ENCODE data around the gene NXPH2.

Gene NXPH2

GRCh38 chr2:138779781-138780445 is at the start of gene NXPH2:
TSS of gene NXPH2 (minus strand) at chr2:138780390. CDS start at chr2:138780241, 149 bp downstream.
- DNase-seq: no peak

GRCh38 chr2:138829326-138829919 is 49.2 kb upstream of the NXPH2 start:
- DNase-seq: peak; percentile 73

DNA sequence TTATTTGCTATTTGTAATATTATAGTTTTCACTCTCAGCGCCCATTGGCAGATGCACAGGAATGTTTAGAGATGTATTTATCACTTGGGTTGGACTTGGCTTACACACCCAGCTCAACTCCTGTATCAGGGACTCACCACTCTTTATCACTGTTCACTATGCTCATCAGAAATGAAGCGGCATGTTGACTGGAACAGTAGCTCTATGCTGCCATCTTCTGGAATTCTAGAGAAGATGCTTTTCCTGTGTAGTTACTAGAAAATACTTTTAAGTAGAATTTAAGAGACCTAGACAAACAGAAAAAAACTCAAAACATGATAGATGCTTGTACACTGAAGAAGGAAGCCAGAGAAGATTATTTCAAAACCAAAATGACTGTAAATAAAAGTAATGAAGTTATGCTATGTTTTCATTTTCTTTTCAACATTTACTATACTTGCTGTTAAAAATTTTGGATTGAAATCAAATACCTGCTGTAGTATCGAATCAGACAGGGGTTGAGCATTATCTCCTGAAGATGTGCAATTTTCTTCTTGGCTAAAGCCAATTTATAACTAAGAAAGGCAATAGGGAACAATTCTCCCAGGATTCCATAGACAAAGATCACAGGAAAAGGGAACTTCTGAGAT is 47.4 kb upstream of the NXPH2 start:
- DNase-seq: peak; percentile 87

DNA sequence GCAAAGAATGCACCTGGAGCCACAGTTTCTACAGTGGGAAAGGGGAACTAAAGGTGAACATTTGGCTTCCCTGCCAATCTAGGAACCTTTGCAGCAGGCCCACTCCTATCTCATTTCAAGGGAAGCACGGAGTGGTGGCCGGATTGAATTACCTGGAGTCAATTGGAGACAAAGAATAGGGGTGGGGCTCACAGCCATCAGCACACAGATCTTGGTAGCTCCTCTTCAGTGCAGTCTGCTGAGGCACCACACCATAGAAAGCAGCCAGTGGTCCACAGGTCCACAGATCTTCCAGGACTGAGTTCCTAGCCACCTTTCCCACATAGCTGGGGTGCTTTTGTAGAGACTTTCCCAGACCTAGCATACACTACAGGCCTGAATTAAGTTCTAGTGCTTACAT is 43.5 kb upstream of the NXPH2 start:
- no peak for DNase-seq

DNA sequence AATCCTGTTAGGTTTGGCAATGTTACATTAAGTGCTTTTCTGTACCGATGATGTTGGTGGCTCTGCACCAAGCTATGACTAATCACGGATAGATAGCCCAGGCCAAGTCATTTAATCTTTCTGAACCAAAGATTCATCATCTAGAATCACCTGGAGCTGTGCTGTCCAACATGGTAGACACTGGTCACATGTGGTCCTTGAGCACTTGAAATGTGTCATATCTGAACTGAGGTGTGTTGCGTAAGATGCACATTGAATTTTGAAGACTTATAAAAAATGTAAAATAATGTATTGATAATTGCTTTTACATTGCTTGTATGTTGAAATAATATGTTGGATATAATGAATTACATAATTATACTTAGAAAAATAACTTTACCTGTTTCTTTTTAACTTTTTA is 39.8 kb upstream of the NXPH2 start:
- DNase-seq: no peak

- DNase-seq: peak; percentile 87
Measured at GRCh38 chr2:138818556-138818955, 38.4 kb upstream of the NXPH2 start.

GRCh38 chr2:138814123-138814898 is 34.1 kb upstream of the NXPH2 start:
- DNase-seq: no peak

GRCh38 chr2:138811431-138811830 is 31.2 kb upstream of the NXPH2 start:
- DNase-seq: no peak

DNA sequence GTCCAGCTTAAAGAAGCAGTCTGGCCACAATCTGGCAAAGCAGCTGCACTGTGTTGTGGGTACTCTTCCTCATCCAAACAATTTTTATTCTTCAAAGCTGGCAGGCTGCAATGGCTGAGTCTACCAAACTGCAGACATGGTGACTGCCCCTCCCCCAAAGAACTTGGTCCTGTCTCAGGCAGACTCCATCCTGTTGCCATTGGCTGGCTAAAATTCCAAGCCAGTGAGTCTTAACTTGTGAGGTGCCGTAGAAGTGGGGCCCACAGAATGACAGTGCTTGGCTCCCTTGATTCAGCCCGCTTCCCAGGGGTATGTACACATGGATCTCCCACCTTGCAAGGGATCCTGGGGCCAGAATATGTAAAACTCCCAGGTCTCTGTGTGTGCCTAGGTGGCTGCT is 14.5 kb upstream of the NXPH2 start:
- DNase-seq: no peak

DNA sequence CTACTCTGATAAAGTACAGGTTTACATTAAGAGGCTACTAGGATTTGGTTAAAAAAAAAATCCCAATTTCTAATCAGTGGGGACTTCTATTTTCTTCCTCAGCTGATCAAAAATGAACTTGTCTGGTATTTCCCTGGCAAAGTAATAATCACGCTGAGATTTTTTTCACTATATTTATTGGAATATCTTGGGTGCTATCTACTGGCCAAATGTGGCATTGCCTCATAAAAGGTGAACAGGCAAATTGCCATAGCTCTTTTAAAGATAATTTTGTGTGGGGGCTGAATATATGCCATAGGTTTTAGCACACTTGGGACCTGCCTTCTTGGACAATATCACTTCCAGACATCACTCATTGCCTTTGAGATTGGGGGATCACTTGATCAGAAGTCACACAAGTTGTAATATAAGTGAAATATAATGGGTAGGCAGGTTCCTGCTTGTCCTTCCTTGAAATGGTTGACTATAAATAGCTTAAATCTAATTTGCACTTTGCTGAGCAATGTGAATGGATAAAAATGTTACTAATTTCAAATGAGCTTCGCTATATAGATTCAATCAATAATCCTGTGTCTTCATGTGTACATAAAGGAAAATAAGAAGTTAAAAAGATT is 7.0 kb upstream of the NXPH2 start:
- DNase-seq: peak; percentile 65

- DNase-seq: peak; percentile 79
Measured at GRCh38 chr2:138782383-138782782, 2.2 kb upstream of the NXPH2 start.

DNA sequence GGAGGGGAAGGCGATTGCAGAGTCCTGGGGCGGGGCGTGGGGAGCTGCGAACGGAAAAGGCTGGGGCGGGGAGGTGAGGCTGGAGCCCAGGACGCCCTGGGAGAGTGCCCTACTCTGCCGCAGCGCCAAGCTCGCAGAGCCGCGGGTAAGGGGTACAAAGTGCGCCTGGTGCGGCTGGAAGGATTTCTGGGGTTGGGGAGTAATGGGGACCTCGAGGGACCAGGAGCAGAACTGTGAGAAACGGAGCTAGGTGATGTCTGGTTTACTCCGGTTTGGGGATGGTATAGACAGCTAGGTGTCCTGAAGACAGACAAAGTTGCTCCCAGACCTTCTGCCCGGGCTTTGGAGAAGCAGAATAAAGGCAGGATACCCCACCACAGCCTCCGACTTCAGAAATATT is 718 bp upstream of the NXPH2 start:
- no peak for DNase-seq

- DNase-seq: no peak
Measured at GRCh38 chr2:138780446-138780880, 273 bp upstream of the NXPH2 start.

DNA sequence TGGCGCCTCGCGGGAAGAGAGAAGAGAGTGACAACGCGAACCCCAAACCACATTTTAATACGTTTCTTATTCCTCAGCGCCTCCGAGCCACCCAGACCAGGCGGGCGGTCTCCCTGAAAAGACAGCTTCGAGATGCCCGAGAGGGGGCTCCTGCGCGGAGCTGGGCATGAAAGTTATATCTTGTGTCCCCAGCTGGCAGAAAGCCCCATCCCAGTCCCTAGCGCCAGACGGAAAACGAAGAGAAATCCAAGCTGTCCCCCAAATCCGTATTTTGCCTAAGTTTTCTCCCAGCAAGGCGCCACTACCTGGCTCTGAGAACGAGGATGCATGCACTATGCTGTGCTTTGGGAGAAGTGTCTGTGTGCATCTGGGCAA is 797 bp downstream of the NXPH2 start:
- DNase-seq: no peak

DNA sequence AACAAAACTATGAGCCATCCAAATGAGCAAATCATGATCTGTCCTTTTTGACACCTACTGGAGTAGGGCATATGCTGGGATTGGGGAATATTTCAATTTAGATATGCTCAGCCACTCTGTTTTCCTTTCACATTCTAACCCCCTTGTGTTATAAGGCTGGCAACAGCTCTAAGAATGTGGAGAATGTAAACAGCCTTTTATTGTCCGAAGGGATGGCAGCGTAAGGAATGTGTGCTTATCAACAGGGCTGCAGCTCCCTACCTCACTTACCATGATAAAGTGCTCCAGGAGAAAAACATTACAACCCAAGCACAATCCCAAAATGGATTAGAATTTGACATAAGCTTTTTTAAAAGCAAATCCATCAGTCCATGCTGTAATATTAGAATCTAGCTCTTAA is 2.2 kb downstream of the NXPH2 start:
- no peak for DNase-seq

GRCh38 chr2:138775736-138776135 is 4.5 kb downstream of the NXPH2 start:
- DNase-seq: no peak

- no peak for DNase-seq
Measured at GRCh38 chr2:138771534-138771933, 8.7 kb downstream of the NXPH2 start.

DNA sequence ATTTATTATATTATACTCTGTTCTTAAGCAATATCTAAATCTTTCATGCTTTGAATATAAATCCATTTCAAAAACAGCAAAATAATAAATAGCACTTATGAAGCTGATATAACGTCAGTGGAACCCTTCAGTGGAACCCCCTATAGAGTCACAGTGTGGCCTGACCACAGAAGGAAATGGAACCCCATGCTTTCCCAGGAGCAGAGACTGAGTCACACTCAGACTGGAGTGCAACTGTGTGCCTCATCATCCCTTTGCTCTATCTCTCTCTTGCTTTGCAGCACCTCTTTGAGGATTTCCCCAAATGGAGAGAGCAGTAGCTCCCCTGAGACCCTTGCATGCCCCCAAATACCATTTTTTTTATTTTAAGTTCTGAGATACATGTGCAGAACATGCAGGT is 13.1 kb downstream of the NXPH2 start:
- DNase-seq: no peak

DNA sequence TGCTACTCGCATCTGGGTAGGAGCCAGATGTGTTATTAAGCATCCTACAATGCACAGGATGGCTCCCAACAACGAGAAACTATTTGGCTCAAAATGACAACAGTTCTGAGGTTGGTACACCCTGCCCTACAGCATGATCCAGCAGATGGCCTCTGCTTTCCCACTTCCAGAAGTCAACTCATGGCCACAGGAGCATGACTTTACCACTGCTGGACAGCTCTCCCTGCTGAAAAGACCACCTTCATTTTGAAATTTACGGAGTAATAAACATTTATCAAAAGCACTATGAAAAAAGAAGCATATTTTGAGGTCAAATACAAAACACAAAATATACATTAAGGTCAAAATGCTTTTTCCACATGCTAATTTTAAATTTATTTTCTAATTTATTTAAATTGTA is 13.7 kb downstream of the NXPH2 start:
- no peak for DNase-seq

GRCh38 chr2:138763971-138764370 is 16.2 kb downstream of the NXPH2 start:
- DNase-seq: no peak

DNA sequence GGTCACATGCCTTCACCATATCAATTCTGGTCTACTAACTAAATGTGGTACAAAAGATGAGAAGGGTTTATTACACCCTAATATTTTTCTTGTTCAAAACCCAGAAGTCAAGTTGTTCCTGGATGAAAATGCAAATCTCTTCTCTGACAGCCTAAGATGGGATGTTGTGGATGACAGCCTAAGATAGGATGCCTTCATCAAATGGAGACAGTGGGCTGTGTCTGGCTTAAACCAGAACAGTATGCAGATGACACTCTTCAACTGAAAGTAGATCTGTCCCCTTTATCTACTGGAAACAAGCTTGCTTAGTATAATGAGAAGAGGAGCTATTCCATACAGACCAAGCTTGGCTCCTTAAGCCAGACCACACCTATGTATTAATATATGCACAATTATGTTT is 17.7 kb downstream of the NXPH2 start:
- DNase-seq: no peak

- no peak for DNase-seq
Measured at GRCh38 chr2:138760676-138761075, 19.5 kb downstream of the NXPH2 start.

DNA sequence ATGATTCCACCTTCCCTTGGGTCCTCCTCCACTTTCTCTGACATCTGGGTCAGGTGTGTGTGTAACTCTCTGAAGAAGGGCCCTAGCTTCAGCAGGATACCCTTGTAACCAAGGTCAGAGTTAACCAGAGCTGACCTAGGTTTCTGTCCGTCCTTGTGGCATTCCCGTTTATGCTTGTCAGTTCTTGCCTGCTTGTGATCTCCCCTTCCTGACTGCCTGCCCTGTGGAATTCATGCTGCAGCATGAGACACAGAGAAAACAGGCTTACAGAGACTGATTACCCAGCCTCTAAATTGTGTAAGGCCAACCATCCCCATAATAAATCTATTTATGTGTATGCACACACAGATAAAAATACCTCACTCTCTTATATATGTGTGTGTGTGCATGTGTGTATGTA is 22.8 kb downstream of the NXPH2 start:
- DNase-seq: no peak
